HG03575 (cell line): ENCODE measurements around the gene LAT.
"Not testable (repeated sequence)": the region's sequence is repeated elsewhere in the genome, so short reads cannot be mapped to it uniquely, and the experiment has no call there.

Source experiments
- ATAC-seq: cut with Tn5 transposase; IDR thresholded peaks from one replicate; pipeline ENCODE4 v1.9.1; 2021; ENCODE audit not compliant: unreplicated experiment, insufficient number of reproducible peaks, low FRiP score; ENCODE audit errors: extremely low read depth

Gene LAT, protein sequence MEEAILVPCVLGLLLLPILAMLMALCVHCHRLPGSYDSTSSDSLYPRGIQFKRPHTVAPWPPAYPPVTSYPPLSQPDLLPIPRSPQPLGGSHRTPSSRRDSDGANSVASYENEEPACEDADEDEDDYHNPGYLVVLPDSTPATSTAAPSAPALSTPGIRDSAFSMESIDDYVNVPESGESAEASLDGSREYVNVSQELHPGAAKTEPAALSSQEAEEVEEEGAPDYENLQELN

DNA sequence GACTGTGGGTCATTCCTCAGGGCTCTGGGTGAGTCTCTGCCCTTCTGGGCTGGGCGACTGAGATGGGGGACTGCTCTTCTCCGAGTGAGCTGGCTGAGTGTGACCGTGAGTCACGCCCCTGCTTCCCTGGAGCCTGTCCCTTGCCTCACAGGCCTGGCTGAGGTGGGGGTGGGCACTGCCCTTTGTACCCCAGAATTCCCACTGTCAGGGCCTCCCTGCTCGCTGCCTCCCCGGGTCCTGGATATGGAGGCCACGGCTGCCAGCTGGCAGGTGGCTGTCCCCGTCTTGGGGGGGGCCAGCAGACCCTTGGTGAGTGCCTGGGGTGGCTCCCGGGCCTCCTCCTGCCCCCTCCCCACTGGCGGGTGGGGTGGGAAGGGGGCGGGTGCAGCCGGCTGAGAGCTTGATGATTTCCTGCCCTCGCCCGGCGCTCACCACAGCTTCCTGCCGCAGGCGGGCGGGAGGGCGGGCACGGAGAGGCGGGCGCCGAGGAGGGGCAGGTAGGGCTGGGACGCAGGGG lies at the start of gene LAT:
LAT (plus strand) TSS at position 434 of the 517 bp plus-strand sequence. CDS start 366 bp downstream, outside the sequence.
- ATAC-seq: no peak

DNA sequence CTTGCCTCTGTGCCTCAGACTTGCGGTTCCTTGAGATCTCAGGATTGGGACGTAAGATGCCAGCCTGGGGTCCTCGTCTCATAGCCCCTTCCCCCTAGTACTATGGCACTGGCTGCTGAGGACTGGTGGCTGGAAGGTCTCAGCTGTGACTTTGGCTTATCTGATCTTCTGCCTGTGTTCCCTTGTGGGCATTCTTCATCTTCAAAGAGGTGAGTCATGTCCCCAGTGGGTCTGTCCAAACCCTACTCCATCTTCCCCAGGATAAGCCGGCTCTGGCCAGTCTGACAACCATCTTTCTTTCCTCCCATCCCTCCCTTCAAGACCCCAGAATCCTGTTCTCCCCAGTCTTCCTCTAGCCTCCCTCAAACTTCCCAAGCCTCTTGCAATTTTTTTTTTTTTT lies 49.5 kb upstream of the LAT start:
- ATAC-seq: no peak

DNA sequence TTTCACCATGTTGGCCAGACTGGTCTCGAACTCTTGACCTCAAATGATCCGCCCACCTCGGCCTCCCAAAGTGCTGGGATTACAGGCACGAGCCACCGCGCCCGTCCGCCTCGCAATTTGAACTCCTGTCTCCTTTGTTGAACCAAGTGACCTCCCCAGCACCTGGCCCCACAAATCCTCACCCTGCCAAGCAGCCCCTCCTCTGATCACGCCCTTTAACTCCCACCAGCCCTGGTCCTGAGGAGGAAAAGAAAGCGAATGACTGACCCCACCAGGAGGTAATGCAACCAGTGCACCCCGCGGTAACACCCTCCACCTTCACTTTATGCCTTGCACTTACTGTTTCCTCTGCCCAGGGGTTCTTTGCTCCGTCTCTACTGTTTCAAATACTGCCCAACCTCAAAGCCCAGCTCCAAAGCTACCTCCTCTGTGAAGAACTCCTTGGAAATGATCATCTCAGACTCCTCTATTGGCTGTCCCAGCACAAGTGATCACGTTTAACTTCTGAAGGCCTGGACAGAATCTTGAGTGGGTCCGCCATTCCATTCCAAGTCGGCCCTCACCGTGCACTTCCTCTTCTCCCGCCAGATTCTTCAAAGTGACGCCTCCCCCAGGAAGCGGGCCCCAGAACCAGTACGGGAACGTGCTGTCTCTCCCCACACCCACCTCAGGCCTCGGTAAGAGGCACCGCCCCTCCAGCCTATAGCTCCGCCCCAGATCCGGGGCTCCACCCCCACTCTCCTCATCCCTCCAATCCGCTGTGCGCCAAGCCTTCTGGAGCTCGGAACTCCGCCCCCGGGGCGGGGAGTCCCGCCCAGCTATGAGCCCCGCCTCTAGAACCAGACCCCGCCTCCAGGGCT lies 48.7 kb upstream of the LAT start:
- ATAC-seq: no peak

DNA sequence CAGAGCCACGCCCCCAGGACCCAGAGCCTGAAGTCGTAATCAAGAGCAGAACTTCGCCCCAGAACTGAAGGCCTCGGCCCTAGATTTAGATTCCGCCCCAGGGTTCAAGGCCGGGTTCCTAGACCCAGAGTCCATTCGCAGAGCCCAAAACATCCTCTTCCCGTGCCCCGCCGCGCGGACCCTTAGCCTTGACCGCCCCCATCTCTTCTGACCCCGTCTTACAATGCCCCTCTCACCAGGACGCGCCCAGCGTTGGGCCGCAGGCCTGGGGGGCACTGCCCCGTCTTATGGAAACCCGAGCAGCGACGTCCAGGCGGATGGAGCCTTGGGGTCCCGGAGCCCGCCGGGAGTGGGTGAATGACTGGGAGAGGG lies 48.1 kb upstream of the LAT start:
- no peak for ATAC-seq

DNA sequence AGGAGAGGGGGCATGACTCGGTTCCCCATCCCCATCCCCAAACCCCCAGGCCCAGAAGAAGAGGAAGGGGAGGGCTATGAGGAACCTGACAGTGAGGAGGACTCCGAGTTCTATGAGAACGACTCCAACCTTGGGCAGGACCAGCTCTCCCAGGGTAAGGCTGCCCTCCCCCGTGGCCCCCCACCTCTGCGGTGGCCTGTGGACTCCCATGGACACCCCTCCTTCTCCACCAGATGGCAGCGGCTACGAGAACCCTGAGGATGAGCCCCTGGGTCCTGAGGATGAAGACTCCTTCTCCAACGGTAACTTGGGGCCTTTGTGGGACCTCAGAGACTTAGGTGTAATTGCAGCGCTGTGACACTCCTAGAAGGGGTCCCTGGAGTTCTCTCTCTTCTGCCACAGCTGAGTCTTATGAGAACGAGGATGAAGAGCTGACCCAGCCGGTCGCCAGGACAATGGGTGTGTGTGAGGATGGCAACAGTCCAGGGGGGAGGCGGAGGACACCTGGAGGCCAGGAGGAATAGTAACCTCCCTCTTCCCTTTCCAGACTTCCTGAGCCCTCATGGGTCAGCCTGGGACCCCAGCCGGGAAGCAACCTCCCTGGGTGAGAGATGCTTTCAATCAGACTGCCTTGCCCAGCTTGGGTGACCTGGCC lies 47.5 kb upstream of the LAT start:
- ATAC-seq: no peak

DNA sequence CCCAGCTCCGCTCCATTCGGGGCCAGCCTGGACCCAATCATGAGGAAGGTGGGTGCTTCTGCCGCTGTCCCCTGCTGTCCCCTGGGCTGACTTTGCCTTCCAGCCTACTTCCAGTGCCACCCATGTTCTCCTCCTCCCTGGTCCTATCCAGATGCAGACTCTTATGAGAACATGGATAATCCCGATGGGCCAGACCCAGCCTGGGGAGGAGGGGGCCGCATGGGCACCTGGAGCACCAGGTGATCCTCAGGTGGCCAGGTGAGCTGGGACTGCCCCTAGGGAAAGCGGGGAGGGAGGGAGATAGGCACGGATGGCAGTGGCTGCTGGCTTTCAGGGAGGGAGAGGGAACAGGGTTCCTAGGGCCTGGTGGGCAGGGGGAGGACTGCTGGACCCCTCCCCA lies 46.1 kb upstream of the LAT start:
- ATAC-seq: no peak

DNA sequence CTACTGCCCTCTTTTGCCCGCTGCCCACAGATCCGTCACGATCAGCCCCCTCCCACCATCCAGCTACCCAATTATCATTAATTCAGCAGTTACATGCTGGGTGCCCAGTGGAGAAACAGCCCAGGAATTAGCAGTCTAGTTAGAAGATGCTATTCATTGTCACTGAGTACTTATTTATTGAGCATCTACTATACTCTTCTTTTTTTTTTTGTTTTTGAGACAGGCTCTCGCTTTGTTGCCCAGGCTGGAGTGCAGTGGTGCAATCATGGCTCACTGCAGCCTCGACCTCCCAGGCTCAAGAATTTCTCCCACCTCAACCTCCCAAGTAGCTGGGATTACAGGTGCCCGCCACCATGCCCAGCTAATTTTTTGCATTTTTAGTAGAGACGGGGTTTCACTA lies 45.0 kb upstream of the LAT start:
- not testable (repeated sequence) for ATAC-seq

DNA sequence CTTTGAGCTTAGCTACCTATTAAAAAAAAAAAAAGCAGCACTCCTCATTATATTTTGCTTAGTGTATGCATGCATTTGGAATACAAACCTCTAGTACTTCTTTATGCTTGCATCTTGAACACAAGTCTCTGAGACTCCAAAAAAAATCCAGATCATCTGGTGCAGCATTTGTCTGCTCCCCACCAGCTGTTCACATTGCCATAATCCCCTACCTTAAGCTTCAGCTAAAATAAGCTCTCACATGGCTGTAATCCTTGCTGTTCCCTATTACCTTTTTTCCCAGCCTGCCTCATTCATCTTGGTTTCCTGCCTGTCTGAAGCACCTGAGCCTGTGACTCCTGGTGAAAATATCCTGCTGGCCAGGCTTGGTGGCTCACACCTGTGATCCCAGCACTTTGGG lies 41.6 kb upstream of the LAT start:
- no peak for ATAC-seq

DNA sequence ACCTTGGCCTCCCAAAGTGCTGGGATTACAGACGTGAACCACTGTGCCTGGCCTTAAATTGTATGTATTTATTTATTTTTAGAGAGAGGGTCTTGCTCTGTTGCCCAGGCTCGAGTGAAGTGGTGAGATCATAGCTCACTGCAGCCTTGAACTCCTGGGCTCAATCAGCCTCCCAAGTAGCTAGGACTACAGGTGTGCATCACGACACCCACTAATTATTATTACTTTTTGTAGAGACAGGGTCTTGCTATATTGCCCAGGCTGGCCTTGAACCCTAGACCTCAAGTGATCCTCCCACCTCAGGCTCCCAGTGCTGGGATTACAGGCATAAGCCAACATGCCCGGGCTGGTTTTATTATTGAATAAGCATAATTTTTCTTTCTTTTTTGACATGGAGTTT lies 38.2 kb upstream of the LAT start:
- ATAC-seq: no peak

DNA sequence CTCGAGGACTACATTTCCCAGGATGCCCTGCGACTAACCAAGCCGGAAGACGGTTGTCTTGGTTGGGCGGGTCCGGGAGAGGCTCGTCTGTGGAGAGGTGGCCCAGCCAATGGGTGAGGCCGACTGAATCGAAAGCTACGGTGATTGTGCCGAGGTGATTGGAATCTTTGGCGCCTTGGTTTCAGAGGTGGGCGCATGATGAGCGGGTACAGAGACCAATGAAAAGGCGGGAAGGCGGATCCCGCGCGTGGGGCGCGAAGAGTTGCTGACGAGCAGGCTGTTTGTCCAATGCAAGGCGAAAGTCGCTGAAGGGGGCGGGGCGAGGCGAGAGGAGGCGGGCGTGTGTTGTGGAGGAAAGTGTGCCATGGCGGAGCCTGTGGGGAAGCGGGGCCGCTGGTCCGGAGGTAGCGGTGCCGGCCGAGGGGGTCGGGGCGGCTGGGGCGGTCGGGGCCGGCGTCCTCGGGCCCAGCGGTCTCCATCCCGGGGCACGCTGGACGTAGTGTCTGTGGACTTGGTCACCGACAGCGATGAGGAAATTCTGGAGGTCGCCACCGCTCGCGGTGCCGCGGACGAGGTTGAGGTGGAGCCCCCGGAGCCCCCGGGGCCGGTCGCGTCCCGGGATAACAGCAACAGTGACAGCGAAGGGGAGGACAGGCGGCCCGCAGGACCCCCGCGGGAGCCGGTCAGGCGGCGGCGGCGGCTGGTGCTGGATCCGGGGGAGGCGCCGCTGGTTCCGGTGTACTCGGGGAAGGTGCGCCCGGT lies 34.0 kb upstream of the LAT start, which contains the start of gene NFATC2IP:
NFATC2IP (plus strand) TSS at position 290 of the 762 bp plus-strand sequence; CDS start at position 365, 75 bp downstream.
- ATAC-seq: peak; percentile 79

DNA sequence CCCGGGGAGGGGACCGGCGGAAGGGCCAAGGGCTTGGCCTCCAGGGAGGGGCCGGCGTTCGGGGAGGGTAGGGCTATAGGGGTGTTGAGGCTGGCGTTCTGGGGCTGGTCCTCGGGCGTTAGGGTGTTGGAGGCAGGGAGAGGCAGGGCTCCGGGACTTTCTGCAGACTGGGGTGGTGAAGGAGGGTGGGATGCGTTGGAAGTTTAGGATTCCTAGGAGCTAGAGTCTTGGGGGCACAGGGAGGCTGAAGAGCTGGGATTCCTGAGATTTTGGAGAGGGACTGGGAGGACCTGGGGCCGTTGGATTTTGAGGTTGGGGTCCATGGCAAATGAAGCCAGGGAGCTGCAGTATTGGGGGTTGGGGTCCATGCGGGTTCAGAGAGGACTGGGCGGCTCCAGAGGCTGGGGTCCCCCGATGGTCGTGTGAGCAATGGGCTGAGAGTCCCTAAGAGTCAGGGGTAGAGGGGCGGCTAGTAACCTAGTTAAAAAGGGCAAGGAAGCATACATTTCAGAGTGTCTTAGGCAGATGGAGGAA lies 33.4 kb upstream of the LAT start:
- ATAC-seq: no peak

DNA sequence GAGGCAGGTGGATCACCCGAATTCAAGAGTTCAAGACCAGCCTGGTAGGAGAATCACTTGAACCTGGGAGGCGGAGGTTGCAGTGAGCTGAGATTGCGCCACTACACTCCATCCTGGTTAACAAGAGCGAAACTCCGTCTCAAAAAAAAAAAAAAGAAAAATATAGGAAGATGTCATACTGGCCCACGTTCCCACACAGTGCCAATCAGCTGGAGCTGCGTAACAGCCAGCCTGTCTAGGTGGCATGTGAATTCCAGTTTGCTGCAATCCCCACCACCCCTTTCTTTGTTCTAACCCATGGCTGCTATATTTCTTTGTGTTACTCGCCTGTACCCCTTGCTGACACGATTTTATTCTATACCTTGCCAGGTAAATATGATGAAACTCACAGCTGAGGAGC lies 26.6 kb upstream of the LAT start:
- ATAC-seq: no peak

DNA sequence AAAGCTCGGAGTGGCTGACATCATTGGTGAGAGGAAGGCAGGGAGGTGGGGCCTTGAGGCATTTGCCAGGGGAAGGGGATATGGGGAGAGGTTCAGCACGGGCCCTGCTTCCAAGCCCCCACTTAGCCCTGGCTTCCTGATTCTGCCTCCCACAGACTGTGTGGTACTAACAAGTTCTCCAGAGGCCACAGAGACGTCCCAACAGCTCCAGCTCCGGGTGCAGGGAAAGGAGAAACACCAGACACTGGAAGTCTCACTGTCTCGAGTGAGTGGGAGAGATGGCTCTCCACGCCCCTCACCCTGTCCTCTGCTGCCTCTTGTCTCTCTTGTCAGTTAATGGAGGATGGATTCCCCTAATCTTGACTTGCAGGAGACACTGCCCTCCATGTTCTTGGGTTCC lies 26.0 kb upstream of the LAT start:
- ATAC-seq: no peak

DNA sequence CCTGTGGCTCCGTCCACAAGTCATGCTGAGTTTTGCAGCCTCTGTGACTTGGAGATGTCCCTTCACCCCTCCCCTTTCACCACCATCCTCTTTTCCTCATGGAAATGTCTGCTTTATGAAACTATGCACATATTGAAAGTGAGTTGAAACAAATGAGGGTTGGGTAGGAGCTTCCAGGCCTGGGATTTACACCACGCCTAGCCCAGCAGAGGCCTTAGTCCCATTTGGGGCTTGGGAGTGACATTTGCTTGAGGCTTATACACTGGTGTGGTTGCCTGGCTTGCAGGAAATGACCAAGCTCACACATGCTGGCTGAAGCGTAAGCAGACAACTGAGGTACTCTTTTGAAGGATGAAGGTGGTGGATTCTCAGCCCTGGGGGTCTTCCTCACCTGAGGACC lies 20.8 kb upstream of the LAT start:
- ATAC-seq: no peak

DNA sequence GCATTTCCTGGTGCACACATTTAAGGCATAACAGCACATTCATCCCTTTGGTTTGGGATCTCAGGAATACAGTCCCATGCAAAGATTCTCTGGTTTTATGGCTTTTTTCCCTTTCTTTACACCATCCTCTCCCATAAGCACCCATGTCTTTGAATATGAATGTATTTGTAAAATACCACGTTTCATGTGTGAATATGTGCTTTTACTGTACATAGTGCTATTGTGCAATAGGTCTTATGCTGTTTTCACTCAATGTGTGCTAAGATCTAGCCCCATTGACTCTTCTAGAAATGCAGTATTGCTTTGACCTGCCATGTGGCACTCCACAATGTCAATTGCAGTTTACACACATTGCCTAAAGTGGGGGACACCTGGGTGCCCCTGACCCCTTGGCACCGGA lies 20.4 kb upstream of the LAT start:
- no peak for ATAC-seq

DNA sequence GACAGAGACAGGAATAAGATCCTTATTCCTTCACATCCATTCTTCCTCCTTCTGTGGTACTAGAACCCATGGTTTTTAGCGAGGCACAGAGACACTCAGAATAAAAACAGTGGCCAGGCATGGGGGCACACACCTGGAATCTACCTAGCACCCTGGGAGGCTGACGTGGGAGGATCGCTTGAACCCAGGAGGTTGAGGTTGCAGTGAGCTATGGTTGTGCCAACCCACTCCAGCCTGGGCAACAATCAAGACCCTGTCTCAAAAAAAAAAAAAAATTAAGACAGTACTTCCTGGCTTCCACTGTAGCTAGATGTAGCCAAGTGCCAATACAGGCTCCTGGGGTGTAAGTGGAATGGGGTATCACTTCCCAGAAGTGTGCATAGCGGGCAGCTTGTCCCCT lies 17.7 kb upstream of the LAT start:
- ATAC-seq: no peak

DNA sequence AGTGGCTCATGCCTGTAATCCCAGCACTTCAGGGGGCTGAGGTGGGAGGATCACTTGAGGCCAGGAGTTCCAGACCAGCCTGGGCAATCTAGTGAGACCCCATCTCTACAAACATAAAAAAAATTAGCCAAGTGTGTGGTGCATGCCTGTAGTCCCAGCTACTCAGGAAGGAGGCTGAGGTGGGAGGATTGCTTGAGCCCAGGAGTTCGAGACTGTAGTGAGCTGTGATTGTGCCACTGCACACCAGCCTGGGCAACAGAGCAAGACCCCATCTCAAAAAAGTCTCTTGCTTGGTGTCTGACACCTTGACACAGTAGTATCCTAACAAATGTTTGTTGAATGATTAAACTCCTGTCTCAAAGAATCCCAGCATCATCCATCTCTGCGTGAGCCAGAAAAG lies 15.2 kb upstream of the LAT start:
- ATAC-seq: not testable (repeated sequence)

DNA sequence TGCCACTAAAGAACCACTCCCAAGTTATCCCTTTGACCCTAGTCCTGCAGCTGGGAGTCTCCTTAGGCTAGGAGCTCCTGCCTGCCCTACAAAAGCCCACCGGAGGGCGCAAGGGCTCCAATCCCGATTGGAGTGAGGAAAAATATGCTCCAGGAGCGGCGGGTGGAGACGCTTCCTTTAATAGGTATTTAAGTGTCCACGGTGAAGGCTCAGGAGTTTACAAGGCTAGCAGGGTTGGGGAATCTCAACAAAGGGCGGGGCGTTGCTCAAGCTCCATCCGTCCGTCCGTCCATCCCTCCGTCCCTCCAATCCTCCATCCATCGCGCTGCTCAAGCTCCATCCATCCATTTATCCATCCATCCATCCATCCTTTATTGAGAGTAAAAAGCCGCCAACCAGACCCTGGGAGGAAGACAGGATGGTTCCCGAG lies 10.8 kb upstream of the LAT start:
- no peak for ATAC-seq
